Measurements from ENCODE around the gene CSGALNACT2. TPM values are rescaled to one million over a fixed set of nuclear protein-coding genes. Genes with fewer than 3 reads are reported as not detected.

CSGALNACT2 gene
- total and polyA plus RNA-seq, 10 of the 15 experiments (the other 5 are each of a cell fraction or from before 2014, with no cell fraction given) = 2.5 to 12.6 (median 8.7) TPM

GRCh38 chr10:43211431-43212042 is 73.3 kb downstream of the CSGALNACT2 start (continued):
- no peak for TF ChIP-seq SKIL (IDR thresholded peaks at IDR 0.05; ENCODE audit: low read depth, poor library complexity, severe bottlenecking)
- TF ChIP-seq ATF3 (IDR thresholded peaks at IDR 0.05; ENCODE audit: borderline replicate concordance, extremely low read depth, low read depth, low read length) = no peak
- TF ChIP-seq, protein P1, sequence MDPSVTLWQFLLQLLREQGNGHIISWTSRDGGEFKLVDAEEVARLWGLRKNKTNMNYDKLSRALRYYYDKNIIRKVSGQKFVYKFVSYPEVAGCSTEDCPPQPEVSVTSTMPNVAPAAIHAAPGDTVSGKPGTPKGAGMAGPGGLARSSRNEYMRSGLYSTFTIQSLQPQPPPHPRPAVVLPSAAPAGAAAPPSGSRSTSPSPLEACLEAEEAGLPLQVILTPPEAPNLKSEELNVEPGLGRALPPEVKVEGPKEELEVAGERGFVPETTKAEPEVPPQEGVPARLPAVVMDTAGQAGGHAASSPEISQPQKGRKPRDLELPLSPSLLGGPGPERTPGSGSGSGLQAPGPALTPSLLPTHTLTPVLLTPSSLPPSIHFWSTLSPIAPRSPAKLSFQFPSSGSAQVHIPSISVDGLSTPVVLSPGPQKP (IDR thresholded peaks at IDR 0.05; ENCODE audit: low read depth, low read length) = no peak
- no peak for TF ChIP-seq CEBPB (IDR thresholded peaks at IDR 0.05; ENCODE audit: borderline replicate concordance in 1 of 2, low read depth in 2 of 2, low read length in 2 of 2)
- no peak for TF ChIP-seq MTA3 (IDR thresholded peaks at IDR 0.05; ENCODE audit: borderline replicate concordance, low read length)
- TF ChIP-seq MXI1 (IDR thresholded peaks at IDR 0.05; ENCODE audit: low read depth, low read length) = no peak
